Natural killer cell (primary cell): ENCODE data around the gene C1orf50. TPM values are rescaled to one million over a fixed set of nuclear protein-coding genes. Genes with fewer than 3 reads are reported as not detected.

Experiments
- ATAC-seq, 3 donors: fragments of 150-1000 bp in 2 of 3; fragments of 200-7000 bp in 1 of 3; cut with Tn5 transposase; 1 replicate in 1 of 3; 2 replicates in 2 of 3; pipeline ENCODE4 v1.10.0; 2021; ENCODE audit warnings: mild to moderate bottlenecking in 2 of 3, moderate library complexity in 2 of 3
- DNase-seq, 2 donors: peaks; one replicate each; pipeline versions ENCODE4 v3.0.0 to v3.0.0-alpha.2; 2013 to 2021; ENCODE audit warnings: mixed read lengths in 1 of 2
- H3K27ac ChIP-seq: one replicate; pipeline ENCODE4 v1.5.1; 2013; ENCODE audit warnings: mild to moderate bottlenecking, low read length
- H3K27me3 ChIP-seq: one replicate; pipeline ENCODE4 v1.6.1; 2013; ENCODE audit warnings: low read length; ENCODE audit not compliant: control insufficient read depth, insufficient read depth
- H3K36me3 ChIP-seq: one replicate; pipeline ENCODE4 v1.6.1; 2013; ENCODE audit warnings: low read length; ENCODE audit not compliant: control insufficient read depth, insufficient read depth
- H3K4me1 ChIP-seq: one replicate; pipeline ENCODE4 v1.6.1; 2013; ENCODE audit warnings: low read length; ENCODE audit not compliant: control insufficient read depth, insufficient read depth
- H3K4me3 ChIP-seq: one replicate; pipeline ENCODE4 v1.5.1; 2013; ENCODE audit warnings: low read length
- H3K9me3 ChIP-seq: one replicate; pipeline ENCODE4 v1.6.1; 2013; ENCODE audit warnings: low read length; ENCODE audit not compliant: control insufficient read depth, insufficient read depth
- H3K27ac Mint-ChIP-seq, 2 donors: one replicate each; pipeline ENCODE4 v1.8.0; 2022; ENCODE audit warnings: mild to moderate bottlenecking in 2 of 2, mixed read lengths in 2 of 2, moderate library complexity in 1 of 2
- H3K27me3 Mint-ChIP-seq, 2 donors: one replicate each; pipeline ENCODE4 v1.8.0; 2022; ENCODE audit warnings: low read depth in 2 of 2, mixed read lengths in 2 of 2
- H3K36me3 Mint-ChIP-seq: one replicate; pipeline ENCODE4 v1.8.0; 2022; ENCODE audit warnings: mixed read lengths
- H3K4me1 Mint-ChIP-seq, 2 donors: one replicate each; pipeline ENCODE4 v1.8.0; 2022; ENCODE audit warnings: mixed read lengths in 2 of 2
- H3K4me3 Mint-ChIP-seq: one replicate; pipeline ENCODE4 v1.8.0; 2022; ENCODE audit warnings: mild to moderate bottlenecking, moderate library complexity, mixed read lengths
- H3K9me3 Mint-ChIP-seq, 2 donors: one replicate each; pipeline ENCODE4 v1.8.0; 2022; ENCODE audit warnings: mixed read lengths in 2 of 2
- CTCF ChIP-seq: fragments of 200-600 bp; IDR thresholded peaks from one replicate; pipeline ENCODE4 v1.8.0; 2022; ENCODE audit warnings: antibody characterized with exemption
- whole genome bisulfite sequencing: methylation state at CpG from one replicate; pipeline ENCODE4 v1.1.7; 2013; ENCODE audit warnings: missing lambda C conversion rate; ENCODE audit not compliant: insufficient coverage; 5-methylcytosine and 5-hydroxymethylcytosine counted together
- intact Hi-C: fragments of 100-400 bp; cut with micrococcal nuclease; formaldehyde crosslinking; loops from one replicate; pipeline ENCODE4 v1.14.2; 2022
- total RNA-seq, 4 donors: library from RNA; stranded (reverse); fragments of 120-200 nt in 1 of 4; gene quantifications; one replicate each; pipeline versions ENCODE4 v1.2.3 to v1.2.4, GENCODE V29; 2013 to 2022

C1orf50 gene
- total RNA-seq, 3 donors from 2014 or later (not counting 1 experiment from before 2014, with no cell fraction given): 10.1 to 17.1 (median 12.7) TPM

- WGBS: 96% methylated on average over 6 of the region's 6 CpGs
- Mint-ChIP-seq H3K4me1 (peaks cover 17 to 20% of the 10 kb centered on the region in 2 donors), H3K4me3 (no peak overlapping the region), H3K27me3 (no peaks in the 10 kb centered on the region), H3K9me3 (no peaks in the 10 kb centered on the region), H3K27ac (no peak overlapping the region), H3K36me3 (peaks cover 16% of the 10 kb centered on the region)
- TF ChIP-seq CTCF: no peak
- H3K27me3 ChIP-seq: no peaks in the 10 kb centered on the region
- ATAC-seq (no peak), DNase-seq (no peak)
- H3K36me3 ChIP-seq: peaks cover 45% of the 10 kb centered on the region
- H3K4me1 ChIP-seq: no peaks in the 10 kb centered on the region
- no peaks in the 10 kb centered on the region for H3K9me3 ChIP-seq
- no peak overlapping the region for H3K4me3 ChIP-seq
- intact Hi-C loops: loop anchor here (10.0 kb wide), 1 partner anchor 138 kb away; no protein-coding TSS in a partner anchor
- H3K27ac ChIP-seq: no peak overlapping the region
These were observed 9.5 kb downstream of the C1orf50 start for GRCh38 chr1:42776502-42776901.

- ATAC-seq (peak in 2 of 3 donors; percentile 61 to 69), DNase-seq (peak in 1 of 2 donors; percentile 61)
- Histone ChIP-seq H3K27ac (no peak overlapping the region), H3K4me1 (no peaks in the 10 kb centered on the region), H3K36me3 (peaks cover 48% of the 10 kb centered on the region), H3K27me3 (no peaks in the 10 kb centered on the region), H3K4me3 (no peak overlapping the region), H3K9me3 (no peaks in the 10 kb centered on the region)
- Mint-ChIP-seq H3K27ac (peak overlapping the region in 1 of 2 donors; percentile 35), H3K36me3 (peaks cover 16% of the 10 kb centered on the region), H3K4me1 (peaks cover 11 to 12% of the 10 kb centered on the region in 2 donors), H3K27me3 (no peaks in the 10 kb centered on the region), H3K4me3 (no peak overlapping the region), H3K9me3 (no peaks in the 10 kb centered on the region)
- intact Hi-C loops: loop anchor here (2.0 to 10.0 kb wide), 2 partner anchors 137 to 295 kb away; no protein-coding TSS in a partner anchor
- peak; percentile 38 for TF ChIP-seq CTCF
These were observed 10.8 kb downstream of the C1orf50 start for GRCh38 chr1:42777852-42778251.

GRCh38 chr1:42779725-42780124, 12.7 kb downstream of the C1orf50 start:
- intact Hi-C loops: loop anchor here (2.0 to 10.0 kb wide), 2 partner anchors 135 to 293 kb away; no protein-coding TSS in a partner anchor
- no peak for DNase-seq
- Histone ChIP-seq H3K9me3 (no peaks in the 10 kb centered on the region), H3K4me3 (no peak overlapping the region), H3K27me3 (no peaks in the 10 kb centered on the region), H3K4me1 (peaks cover 3% of the 10 kb centered on the region), H3K36me3 (peaks cover 43% of the 10 kb centered on the region), H3K27ac (no peak overlapping the region)
- Mint-ChIP-seq H3K27me3 (no peaks in the 10 kb centered on the region), H3K9me3 (no peaks in the 10 kb centered on the region), H3K4me3 (no peak overlapping the region), H3K27ac (peak overlapping the region in 1 of 2 donors; percentile 14), H3K4me1 (peaks cover 16 to 17% of the 10 kb centered on the region in 2 donors), H3K36me3 (peaks cover 16% of the 10 kb centered on the region)
- no peak for TF ChIP-seq CTCF
- WGBS: 53% methylated on average over 2 of the region's 2 CpGs
- ATAC-seq: no peak

- no peak for ATAC-seq
- H3K36me3 ChIP-seq: peaks cover 38% of the 10 kb centered on the region
These were observed 13.1 kb downstream of the C1orf50 start for GRCh38 chr1:42780176-42780575.

More at GRCh38 chr1:42780176-42780575, 13.1 kb downstream of the C1orf50 start:
- Histone ChIP-seq H3K9me3 (no peaks in the 10 kb centered on the region), H3K27ac (no peak overlapping the region), H3K4me1 (peaks cover 8% of the 10 kb centered on the region), H3K4me3 (no peak overlapping the region), H3K27me3 (no peaks in the 10 kb centered on the region)
- Mint-ChIP-seq H3K4me1 (peaks cover 21% of the 10 kb centered on the region in 2 donors), H3K27ac (peak overlapping the region in 1 of 2 donors; percentile 14), H3K36me3 (peaks cover 16% of the 10 kb centered on the region), H3K4me3 (no peak overlapping the region), H3K9me3 (no peaks in the 10 kb centered on the region), H3K27me3 (no peaks in the 10 kb centered on the region)
- WGBS: 100% methylated on average over 1 of the region's 1 CpG
- TF ChIP-seq CTCF: no peak
- intact Hi-C loops: no loop called here
- DNase-seq: no peak
